Activated CD8-positive, alpha-beta memory T cell treated with anti-CD3 and anti-CD28 coated beads, Interleukin-2, amount 10 ng/mL, durations not matched to agents 7 days and 5 days (primary cell): ENCODE results near the gene TRIM26. TPM values are rescaled to one million over a fixed set of nuclear protein-coding genes. Genes with fewer than 3 reads are reported as not detected.

Experiments used
- ATAC-seq: fragments of 150-1000 bp; cut with Tn5 transposase; one replicate; pipeline ENCODE4 v1.10.0; 2021; ENCODE audit warnings: moderate library complexity
- CTCF ChIA-PET: fragments of 350-600 bp; sonication (Branson Sonifier 250); formaldehyde crosslinking; loops from one replicate; lab custom pipeline; 2021; ENCODE audit warnings: antibody characterized with exemption; lab: Charles Lee
- DNase-seq: peaks from one replicate; pipeline ENCODE4 v3.0.0-alpha.2; 2020
- H3K27ac Mint-ChIP-seq: one replicate; pipeline ENCODE4 v1.8.0; 2021; ENCODE audit warnings: mild to moderate bottlenecking, mixed read lengths
- H3K27me3 Mint-ChIP-seq: one replicate; pipeline ENCODE4 v1.8.0; 2021; ENCODE audit warnings: mixed read lengths
- H3K36me3 Mint-ChIP-seq: one replicate; pipeline ENCODE4 v1.8.0; 2021; ENCODE audit warnings: mild to moderate bottlenecking, mixed read lengths
- H3K4me1 Mint-ChIP-seq: one replicate; pipeline ENCODE4 v1.8.0; 2021; ENCODE audit warnings: mixed read lengths
- H3K4me3 Mint-ChIP-seq: one replicate; pipeline ENCODE4 v1.8.0; 2021; ENCODE audit warnings: mild to moderate bottlenecking, moderate library complexity, mixed read lengths
- H3K9me3 Mint-ChIP-seq: one replicate; pipeline ENCODE4 v1.8.0; 2022; ENCODE audit warnings: low read depth, mixed read lengths
- total RNA-seq, 2 experiments: library from RNA; stranded (reverse); gene quantifications; one replicate each; pipeline ENCODE4 v1.2.3, GENCODE V29; 2021

Gene TRIM26
- total RNA-seq, 2 experiments from 2014 or later = 112 to 115 TPM

GRCh38 chr6:30162265-30163089 is 50.7 kb downstream of the TRIM26 start:
- Mint-ChIP-seq H3K9me3 (no peaks in the 10 kb centered on the region), H3K27me3 (peaks cover 32% of the 10 kb centered on the region), H3K4me3 (no peak overlapping the region), H3K4me1 (peaks cover 36% of the 10 kb centered on the region), H3K27ac (no peak overlapping the region), H3K36me3 (no peaks in the 10 kb centered on the region)
- CTCF ChIA-PET = no interaction called here
- ATAC-seq (no peak), DNase-seq (no peak)

GRCh38 chr6:30160785-30161531 is 52.2 kb downstream of the TRIM26 start, which contains the start of gene TRIM10:
TSS of gene TRIM10 (minus strand) at chr6:30161211. CDS start at chr6:30160858, 353 bp downstream.
- no peak for DNase-seq

GRCh38 chr6:30160008-30160784 is 53.0 kb downstream of the TRIM26 start:
- no peak overlapping the region for H3K4me3 Mint-ChIP-seq
- ATAC-seq (no peak), DNase-seq (no peak)
- peaks cover 38% of the 10 kb centered on the region for H3K27me3 Mint-ChIP-seq
- no peak overlapping the region for H3K27ac Mint-ChIP-seq
- peaks cover 28% of the 10 kb centered on the region for H3K4me1 Mint-ChIP-seq
- no peaks in the 10 kb centered on the region for H3K9me3 Mint-ChIP-seq
- CTCF ChIA-PET = no interaction called here
- no peaks in the 10 kb centered on the region for H3K36me3 Mint-ChIP-seq

More at GRCh38 chr6:30160785-30161531, 52.2 kb downstream of the TRIM26 start, which contains the start of gene TRIM10:
- H3K9me3 Mint-ChIP-seq = no peaks in the 10 kb centered on the region
- peaks cover 35% of the 10 kb centered on the region for H3K27me3 Mint-ChIP-seq
- peaks cover 28% of the 10 kb centered on the region for H3K4me1 Mint-ChIP-seq
- no peak for ATAC-seq
- CTCF ChIA-PET = no interaction called here
- H3K4me3 Mint-ChIP-seq = no peak within 1 kb of the TSS
- H3K27ac Mint-ChIP-seq = no peak within 1 kb of the TSS
- no peaks in the 10 kb centered on the region for H3K36me3 Mint-ChIP-seq

GRCh38 chr6:30158475-30159040 is 54.6 kb downstream of the TRIM26 start:
- DNase-seq = no peak
- Mint-ChIP-seq H3K4me3 (no peak overlapping the region), H3K36me3 (no peaks in the 10 kb centered on the region), H3K27me3 (peaks cover 38% of the 10 kb centered on the region), H3K27ac (no peak overlapping the region), H3K9me3 (no peaks in the 10 kb centered on the region), H3K4me1 (peaks cover 25% of the 10 kb centered on the region)
- CTCF ChIA-PET = no interaction called here
- ATAC-seq = no peak

- H3K36me3 Mint-ChIP-seq = no peaks in the 10 kb centered on the region
- peaks cover 20% of the 10 kb centered on the region for H3K4me1 Mint-ChIP-seq
- no peak for DNase-seq
- no peak overlapping the region for H3K4me3 Mint-ChIP-seq
- no peaks in the 10 kb centered on the region for H3K9me3 Mint-ChIP-seq
- peaks cover 41% of the 10 kb centered on the region for H3K27me3 Mint-ChIP-seq
- CTCF ChIA-PET = no interaction called here
- no peak for ATAC-seq
- no peak overlapping the region for H3K27ac Mint-ChIP-seq
These were observed 55.2 kb downstream of the TRIM26 start for GRCh38 chr6:30157999-30158398.

- CTCF ChIA-PET = no interaction called here
- Mint-ChIP-seq H3K4me3 (no peak overlapping the region), H3K27ac (no peak overlapping the region), H3K27me3 (peaks cover 42% of the 10 kb centered on the region), H3K4me1 (peaks cover 18% of the 10 kb centered on the region), H3K9me3 (no peaks in the 10 kb centered on the region), H3K36me3 (no peaks in the 10 kb centered on the region)
- ATAC-seq = no peak
- no peak for DNase-seq
These were observed 55.6 kb downstream of the TRIM26 start for GRCh38 chr6:30157581-30157980.

- ATAC-seq (no peak), DNase-seq (no peak)
- no peaks in the 10 kb centered on the region for H3K36me3 Mint-ChIP-seq
- H3K27ac Mint-ChIP-seq = no peak overlapping the region
- peaks cover 45% of the 10 kb centered on the region for H3K27me3 Mint-ChIP-seq
- CTCF ChIA-PET = no interaction called here
- peaks cover 14% of the 10 kb centered on the region for H3K4me1 Mint-ChIP-seq
- H3K4me3 Mint-ChIP-seq = no peak overlapping the region
- no peaks in the 10 kb centered on the region for H3K9me3 Mint-ChIP-seq
These were observed 56.4 kb downstream of the TRIM26 start for GRCh38 chr6:30156774-30157173.

- no peaks in the 10 kb centered on the region for H3K9me3 Mint-ChIP-seq
- ATAC-seq = no peak
- no peaks in the 10 kb centered on the region for H3K36me3 Mint-ChIP-seq
- H3K4me1 Mint-ChIP-seq = peaks cover 20% of the 10 kb centered on the region
- H3K4me3 Mint-ChIP-seq = no peak overlapping the region
- DNase-seq = no peak
- H3K27ac Mint-ChIP-seq = no peak overlapping the region
- CTCF ChIA-PET = no interaction called here
- H3K27me3 Mint-ChIP-seq = peaks cover 45% of the 10 kb centered on the region
These were observed 57.0 kb downstream of the TRIM26 start for GRCh38 chr6:30156262-30156599.

GRCh38 chr6:30155520-30156261 is 57.5 kb downstream of the TRIM26 start:
- Mint-ChIP-seq H3K27me3 (peaks cover 47% of the 10 kb centered on the region), H3K36me3 (no peaks in the 10 kb centered on the region), H3K27ac (no peak overlapping the region), H3K9me3 (no peaks in the 10 kb centered on the region), H3K4me3 (no peak overlapping the region), H3K4me1 (peaks cover 20% of the 10 kb centered on the region)
- DNase-seq = no peak
- CTCF ChIA-PET = no interaction called here
- ATAC-seq = no peak

GRCh38 chr6:30154709-30155519 is 58.3 kb downstream of the TRIM26 start:
- Mint-ChIP-seq H3K27ac (no peak overlapping the region), H3K9me3 (no peaks in the 10 kb centered on the region), H3K27me3 (peaks cover 52% of the 10 kb centered on the region), H3K4me1 (peaks cover 22% of the 10 kb centered on the region), H3K4me3 (no peak overlapping the region), H3K36me3 (no peaks in the 10 kb centered on the region)
- ATAC-seq = no peak
- DNase-seq = no peak
- CTCF ChIA-PET = interaction anchor here (1.3 kb wide), 1 partner anchor 24 kb away, joined by 3 read pairs; no protein-coding TSS in a partner anchor

- no peak for ATAC-seq
- Mint-ChIP-seq H3K36me3 (no peaks in the 10 kb centered on the region), H3K27ac (no peak overlapping the region), H3K27me3 (peaks cover 45% of the 10 kb centered on the region), H3K4me3 (no peak overlapping the region), H3K9me3 (no peaks in the 10 kb centered on the region), H3K4me1 (peaks cover 19% of the 10 kb centered on the region)
- CTCF ChIA-PET = interaction anchor here (1.3 to 3.1 kb wide), 2 partner anchors 23 to 51 kb away, joined by 3 to 8 read pairs; no protein-coding TSS in a partner anchor
- DNase-seq = no peak
These were observed 59.1 kb downstream of the TRIM26 start for GRCh38 chr6:30154061-30154460.
